Thoracic aorta (tissue), 2 donors: ENCODE results near the gene VAT1L. TPM values are rescaled to one million over a fixed set of nuclear protein-coding genes. Genes with fewer than 3 reads are reported as not detected.

ENCODE experiments used
- ATAC-seq: fragments of 150-250 bp; one replicate; pipeline ENCODE4 v1.8.0; 2017; ENCODE audit warnings: low read depth; ENCODE audit not compliant: insufficient number of reproducible peaks, low FRiP score
- DNase-seq: peaks from one replicate; pipeline ENCODE4 v3.0.0-alpha.2; 2020; ENCODE audit warnings: low spot score
- H3K27ac ChIP-seq, 2 donors: fragments of 200-600 bp; sonication (generic); 1 replicate in 1 of 2; 2 replicates in 1 of 2; pipeline ENCODE4 v1.5.1; 2016; ENCODE audit warnings: mild to moderate bottlenecking in 2 of 2, moderate library complexity in 2 of 2
- H3K27me3 ChIP-seq: fragments of 200-600 bp; sonication (generic); replicated peaks from 2 replicates; pipeline ENCODE4 v1.6.0; 2016; ENCODE audit warnings: mild to moderate bottlenecking; ENCODE audit not compliant: insufficient read depth
- H3K36me3 ChIP-seq: fragments of 200-600 bp; sonication (generic); one replicate; pipeline ENCODE4 v1.5.1; 2016
- H3K4me1 ChIP-seq, 2 donors: fragments of 200-600 bp; sonication (generic); 1 replicate in 1 of 2; 2 replicates in 1 of 2; pipeline versions ENCODE4 v1.5.1 to v1.6.0; 2016; ENCODE audit warnings: low read depth in 2 of 2, mild to moderate bottlenecking in 1 of 2; ENCODE audit not compliant: control insufficient read depth in 1 of 2
- H3K4me3 ChIP-seq: fragments of 200-600 bp; sonication (generic); 2 replicates; pipeline ENCODE4 v1.5.1; 2016; ENCODE audit warnings: mild to moderate bottlenecking
- H3K9me3 ChIP-seq: fragments of 200-600 bp; sonication (generic); 2 replicates; pipeline ENCODE4 v1.5.1; 2016
- total RNA-seq, 2 donors: library from RNA; depleted of rRNA; stranded (reverse); fragments of >200 nt; gene quantifications; one replicate each; pipeline versions ENCODE4 v1.1.0 to v1.2.3, GENCODE V29; 2016
- TF ChIP-seq, protein P1 (sequence below): fragments of 200-600 bp; sonication (generic); IDR thresholded peaks from one replicate; pipeline ENCODE4 v1.5.1; 2019; ENCODE audit warnings: antibody characterized with exemption

The VAT1L gene
- total RNA-seq, 2 donors from 2014 or later: 10.4 to 27.1 TPM

DNA sequence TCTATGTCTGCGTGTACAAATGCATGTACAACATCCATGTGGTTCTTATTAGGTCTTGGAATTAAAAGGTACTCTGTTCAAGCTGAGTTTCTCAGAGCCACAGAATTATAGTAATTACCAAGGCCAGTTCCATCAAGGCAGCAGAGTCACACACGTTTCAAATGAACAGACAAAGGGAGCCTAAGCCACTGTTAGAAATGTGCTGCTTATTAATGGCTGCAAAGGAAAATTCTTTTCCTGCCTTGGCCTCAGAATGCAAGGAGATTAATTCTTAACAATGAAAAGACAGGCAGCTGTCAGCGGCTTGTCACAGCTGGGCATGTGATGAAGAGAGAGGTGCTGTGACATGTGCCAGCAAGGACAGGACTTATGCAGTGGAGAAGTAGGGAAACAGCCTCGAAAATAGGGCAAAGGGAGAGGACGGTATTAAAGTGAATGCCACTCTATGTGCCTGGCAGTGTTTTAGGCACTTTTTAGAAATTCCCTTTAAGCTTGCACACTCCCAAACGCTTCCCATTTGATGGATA, 133.9 kb downstream of the VAT1L start:
- TF ChIP-seq, protein P1, sequence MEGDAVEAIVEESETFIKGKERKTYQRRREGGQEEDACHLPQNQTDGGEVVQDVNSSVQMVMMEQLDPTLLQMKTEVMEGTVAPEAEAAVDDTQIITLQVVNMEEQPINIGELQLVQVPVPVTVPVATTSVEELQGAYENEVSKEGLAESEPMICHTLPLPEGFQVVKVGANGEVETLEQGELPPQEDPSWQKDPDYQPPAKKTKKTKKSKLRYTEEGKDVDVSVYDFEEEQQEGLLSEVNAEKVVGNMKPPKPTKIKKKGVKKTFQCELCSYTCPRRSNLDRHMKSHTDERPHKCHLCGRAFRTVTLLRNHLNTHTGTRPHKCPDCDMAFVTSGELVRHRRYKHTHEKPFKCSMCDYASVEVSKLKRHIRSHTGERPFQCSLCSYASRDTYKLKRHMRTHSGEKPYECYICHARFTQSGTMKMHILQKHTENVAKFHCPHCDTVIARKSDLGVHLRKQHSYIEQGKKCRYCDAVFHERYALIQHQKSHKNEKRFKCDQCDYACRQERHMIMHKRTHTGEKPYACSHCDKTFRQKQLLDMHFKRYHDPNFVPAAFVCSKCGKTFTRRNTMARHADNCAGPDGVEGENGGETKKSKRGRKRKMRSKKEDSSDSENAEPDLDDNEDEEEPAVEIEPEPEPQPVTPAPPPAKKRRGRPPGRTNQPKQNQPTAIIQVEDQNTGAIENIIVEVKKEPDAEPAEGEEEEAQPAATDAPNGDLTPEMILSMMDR: no peak
- H3K27me3 ChIP-seq: no peaks in the 10 kb centered on the region
- peaks cover 11 to 43% of the 10 kb centered on the region in 2 donors for H3K4me1 ChIP-seq
- ATAC-seq (no peak), DNase-seq (no peak)
- H3K4me3 ChIP-seq: no peak overlapping the region
- H3K36me3 ChIP-seq: no peaks in the 10 kb centered on the region
- no peak overlapping the region for H3K27ac ChIP-seq
- H3K9me3 ChIP-seq: no peaks in the 10 kb centered on the region

GRCh38 chr16:77925531-77925930, 137.2 kb downstream of the VAT1L start:
- Histone ChIP-seq H3K27me3 (no peaks in the 10 kb centered on the region), H3K27ac (no peak overlapping the region), H3K9me3 (no peaks in the 10 kb centered on the region), H3K4me3 (no peak overlapping the region), H3K4me1 (peaks cover 0 to 14% of the 10 kb centered on the region in 2 donors), H3K36me3 (no peaks in the 10 kb centered on the region)
- ATAC-seq (no peak), DNase-seq (no peak)
- TF ChIP-seq, protein P1: no peak

- TF ChIP-seq, protein P1: no peak
- no peaks in the 10 kb centered on the region for H3K4me1 ChIP-seq
- no peaks in the 10 kb centered on the region for H3K36me3 ChIP-seq
- no peaks in the 10 kb centered on the region for H3K27me3 ChIP-seq
- no peaks in the 10 kb centered on the region for H3K9me3 ChIP-seq
- ATAC-seq (no peak), DNase-seq (no peak)
- no peak overlapping the region for H3K27ac ChIP-seq
- H3K4me3 ChIP-seq: no peak overlapping the region
These were observed 139.7 kb downstream of the VAT1L start for GRCh38 chr16:77928096-77928495.

DNA sequence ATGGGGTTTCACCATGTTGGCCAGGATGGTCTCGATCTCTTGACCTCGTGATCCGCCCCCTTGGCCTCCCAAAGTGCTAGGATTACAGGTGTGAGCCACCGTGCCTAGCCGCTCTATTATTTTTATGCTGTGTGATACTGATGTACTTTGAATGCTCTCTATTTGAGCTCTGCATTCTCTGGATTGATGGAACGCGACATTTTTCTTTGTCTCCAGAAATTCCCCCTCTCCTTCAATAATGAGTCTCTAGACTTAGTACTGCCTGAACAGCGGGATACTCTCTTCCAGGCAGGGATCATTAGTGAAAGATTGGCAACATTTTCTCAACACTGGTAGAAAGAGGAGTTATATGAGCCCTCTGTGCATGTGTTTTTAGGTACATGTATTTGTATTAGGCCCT, 140.6 kb downstream of the VAT1L start:
- DNase-seq: no peak
- no peaks in the 10 kb centered on the region for H3K4me1 ChIP-seq
- H3K9me3 ChIP-seq: no peaks in the 10 kb centered on the region
- TF ChIP-seq, protein P1: no peak
- ATAC-seq: no peak
- no peaks in the 10 kb centered on the region for H3K36me3 ChIP-seq
- no peak overlapping the region for H3K27ac ChIP-seq
- no peaks in the 10 kb centered on the region for H3K27me3 ChIP-seq
- no peak overlapping the region for H3K4me3 ChIP-seq

DNA sequence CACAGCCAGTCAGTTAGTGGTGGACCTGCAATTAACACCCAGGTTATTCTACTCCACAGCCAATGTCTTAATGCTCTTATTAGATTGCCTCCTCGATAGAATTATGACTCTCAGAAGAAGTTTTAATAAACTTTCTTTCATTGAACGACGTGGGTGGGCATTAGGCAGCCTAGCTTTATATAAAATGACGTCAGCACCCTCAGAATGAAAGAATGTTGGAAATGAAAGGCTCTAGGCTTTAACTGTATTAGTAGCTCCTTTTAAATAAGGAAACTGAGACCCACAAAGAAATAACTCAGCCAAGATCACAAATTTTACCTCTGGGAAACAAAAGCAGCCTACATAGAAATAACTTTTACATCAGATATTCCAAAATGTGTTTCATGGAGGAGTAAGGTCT, 142.7 kb downstream of the VAT1L start:
- TF ChIP-seq, protein P1: no peak
- Histone ChIP-seq H3K4me3 (no peak overlapping the region), H3K27ac (no peak overlapping the region), H3K27me3 (no peaks in the 10 kb centered on the region), H3K4me1 (no peaks in the 10 kb centered on the region), H3K36me3 (no peaks in the 10 kb centered on the region), H3K9me3 (no peaks in the 10 kb centered on the region)
- no peak for DNase-seq
- ATAC-seq: no peak
